NCI-H446 treated with DMSO at 0.1 percent for 48 hours (cell line): ENCODE measurements around the gene CEP120.
"Not testable (repeated sequence)": the region's sequence is repeated elsewhere in the genome, so short reads cannot be mapped to it uniquely, and the experiment has no call there.

ENCODE experiments used
- DNase-seq: peaks from one replicate; lab custom pipeline; 2025; lab: John Stamatoyannopoulos, UW

Gene CEP120

GRCh38 chr5:123387313-123387712 is 35.9 kb downstream of the CEP120 start:
- no peak for DNase-seq

GRCh38 chr5:123382252-123382651 is 41.0 kb downstream of the CEP120 start:
- DNase-seq: no peak

- DNase-seq: no peak
Measured at GRCh38 chr5:123371575-123372179, 51.5 kb downstream of the CEP120 start.

- DNase-seq: no peak
Measured at GRCh38 chr5:123369371-123369968, 53.7 kb downstream of the CEP120 start.

- DNase-seq: peak; percentile 15
Measured at GRCh38 chr5:123367739-123368138, 55.5 kb downstream of the CEP120 start.

GRCh38 chr5:123365156-123365555 is 58.0 kb downstream of the CEP120 start:
- DNase-seq: no peak

- DNase-seq: no peak
Measured at GRCh38 chr5:123364441-123365155, 58.6 kb downstream of the CEP120 start.

GRCh38 chr5:123360910-123361309 is 62.3 kb downstream of the CEP120 start:
- no peak for DNase-seq

- no peak for DNase-seq
Measured at GRCh38 chr5:123360201-123360571, 63.0 kb downstream of the CEP120 start.

- no peak for DNase-seq
Measured at GRCh38 chr5:123359454-123360200, 63.6 kb downstream of the CEP120 start.

- DNase-seq: no peak
Measured at GRCh38 chr5:123358751-123359150, 64.5 kb downstream of the CEP120 start.

GRCh38 chr5:123358304-123358703 is 64.9 kb downstream of the CEP120 start:
- DNase-seq: no peak

- DNase-seq: no peak
Measured at GRCh38 chr5:123351820-123352219, 71.4 kb downstream of the CEP120 start.

GRCh38 chr5:123351240-123351639 is 72.0 kb downstream of the CEP120 start:
- no peak for DNase-seq

- no peak for DNase-seq
Measured at GRCh38 chr5:123350742-123351141, 72.5 kb downstream of the CEP120 start.

- no peak for DNase-seq
Measured at GRCh38 chr5:123344816-123345426, 78.3 kb downstream of the CEP120 start.

- DNase-seq: no peak
Measured at GRCh38 chr5:123340928-123341327, 82.3 kb downstream of the CEP120 start.

GRCh38 chr5:123308377-123308776 is 114.8 kb downstream of the CEP120 start:
- DNase-seq: not testable (repeated sequence)

GRCh38 chr5:123305751-123306150 is 117.5 kb downstream of the CEP120 start:
- no peak for DNase-seq

- DNase-seq: no peak
Measured at GRCh38 chr5:123304777-123305316, 118.4 kb downstream of the CEP120 start.

- no peak for DNase-seq
Measured at GRCh38 chr5:123303802-123304201, 119.4 kb downstream of the CEP120 start.

GRCh38 chr5:123300266-123300665 is 122.9 kb downstream of the CEP120 start:
- no peak for DNase-seq
